K562 (cell line): ENCODE results near the gene TNFSF9. TPM values are rescaled to one million over a fixed set of nuclear protein-coding genes. Genes with fewer than 3 reads are reported as not detected.

Experiments
- ATAC-seq: fragments of 200-7000 bp; cut with Tn5 transposase; 3 replicates; pipeline ENCODE4 v1.9.1; 2020; ENCODE audit warnings: moderate library complexity
- BruUV-seq: library from RNA; stranded (reverse); fragments of 400-500 nt; replicated peaks from 2 replicates; lab custom pipeline; 2021; lab: Mats Ljungman, UMichigan
- CTCF ChIA-PET: fragments of 300-600 bp; formaldehyde crosslinking; extraction: SDS; loops from one replicate; lab custom pipeline; 2021; ENCODE audit warnings: low intra/inter-chr PET ratio; lab: Yijun Ruan, JAX
- POLR2A ChIA-PET: fragments of 300-600, 350-650 bp; sonication (Branson Sonifier 250); formaldehyde crosslinking; extraction: SDS; loops from one replicate; lab custom pipeline; 2021; ENCODE audit warnings: antibody characterized with exemption, inconsistent platforms; lab: Yijun Ruan, JAX
- DNase-seq, 4 experiments: peaks; one replicate each; pipeline versions ENCODE4 v3.0.0 to v3.0.0-alpha.2; 2011 to 2018; ENCODE audit warnings: low spot score in 3 of 4, mixed read lengths in 3 of 4; ENCODE audit errors: extremely low read depth in 1 of 4
- FAIRE-seq: peaks from 2 replicates; lab custom pipeline; 2011; peaks lifted over from hg19 to GRCh38; lab: Jason Lieb, UNC
- H2AFZ ChIP-seq: 2 replicates; pipeline ENCODE4 v1.6.0; 2011; ENCODE audit warnings: low read depth, low read length, control low read depth, inconsistent platforms
- H3K27ac ChIP-seq: fragments of 200-600 bp; 3 replicates; pipeline ENCODE4 v1.8.0; 2011; ENCODE audit warnings: low read depth, mild to moderate bottlenecking, control low read depth, inconsistent platforms, low read length, moderate library complexity, mixed read lengths; ENCODE audit errors: extremely low read depth
- H3K27me3 ChIP-seq, 2 experiments: fragments of 300-600 bp in 1 of 2; 2 replicates in 1 of 2; 3 replicates in 1 of 2; pipeline versions ENCODE4 v1.6.0 to v1.8.0; 2011; ENCODE audit warnings: inconsistent platforms in 2 of 2, low read length in 2 of 2, mild to moderate bottlenecking in 1 of 2, mixed read lengths in 1 of 2, moderate library complexity in 1 of 2; ENCODE audit not compliant: control insufficient read depth in 2 of 2, insufficient read depth in 2 of 2
- H3K36me3 ChIP-seq: fragments of 300-600 bp; 3 replicates; pipeline ENCODE4 v1.8.0; 2011; ENCODE audit warnings: mild to moderate bottlenecking, low read length, inconsistent platforms; ENCODE audit not compliant: control insufficient read depth, insufficient read depth
- H3K4me1 ChIP-seq, 2 experiments: fragments of 200-600 bp in 1 of 2; replicated peaks in 1 of 2; 2 replicates in 1 of 2; 3 replicates in 1 of 2; pipeline versions ENCODE4 v1.5.1 to v1.8.0; 2011; ENCODE audit warnings: inconsistent platforms in 2 of 2, low read length in 2 of 2, mild to moderate bottlenecking in 1 of 2, mixed read lengths in 1 of 2, moderate library complexity in 1 of 2; ENCODE audit not compliant: control insufficient read depth in 2 of 2, insufficient read depth in 2 of 2
- H3K4me2 ChIP-seq: 2 replicates; pipeline ENCODE4 v1.6.1; 2011; ENCODE audit warnings: low read length, control low read depth, inconsistent platforms, mixed read lengths; ENCODE audit not compliant: insufficient read depth
- H3K4me3 ChIP-seq: fragments of 200-600 bp; sonication (generic), shearing (Covaris generic); 2 replicates; pipeline ENCODE4 v1.5.1; 2016; ENCODE audit warnings: control low read depth, inconsistent platforms
- H3K79me2 ChIP-seq: fragments of 200-600 bp; 3 replicates; pipeline ENCODE4 v1.8.0; 2011; ENCODE audit warnings: low read length, inconsistent platforms; ENCODE audit not compliant: control insufficient read depth, insufficient read depth
- H3K9ac ChIP-seq, 2 experiments: 2 replicates each; pipeline versions ENCODE4 v1.6.0 to v1.6.1; 2011; ENCODE audit warnings: low read depth in 2 of 2, low read length in 2 of 2, control low read depth in 1 of 2, inconsistent platforms in 1 of 2, mild to moderate bottlenecking in 1 of 2, mixed read lengths in 1 of 2; ENCODE audit not compliant: insufficient read depth in 1 of 2
- H3K9me1 ChIP-seq: one replicate; pipeline ENCODE4 v1.6.0; 2011; ENCODE audit warnings: inconsistent platforms, mild to moderate bottlenecking, low read length, moderate library complexity; ENCODE audit not compliant: control insufficient read depth, insufficient read depth
- H3K9me3 ChIP-seq: replicated peaks from 2 replicates; pipeline ENCODE4 v1.5.1; 2011; ENCODE audit warnings: low read depth, low read length, inconsistent platforms; ENCODE audit not compliant: control insufficient read depth, insufficient read depth
- H4K20me1 ChIP-seq: replicated peaks from 2 replicates; pipeline ENCODE4 v1.6.1; 2011; ENCODE audit warnings: low read length, inconsistent platforms, mixed read lengths; ENCODE audit not compliant: control insufficient read depth, insufficient read depth
- ATF6 ChIP-seq: sonication (generic); formaldehyde crosslinking; IDR thresholded peaks from 2 replicates; pipeline ENCODE4 v1.4.0; 2020; ENCODE audit warnings: mild to moderate bottlenecking, missing genetic modification reagents
- DDX20 ChIP-seq: fragments of 450-650 bp; IDR thresholded peaks from 2 replicates; pipeline ENCODE4 v1.6.1; 2016; ENCODE audit warnings: missing genetic modification characterization, low read depth, mild to moderate bottlenecking, missing compliant biosample characterization, moderate library complexity
- ETS1 ChIP-seq: conservative IDR thresholded peaks from 2 replicates; pipeline ENCODE4 v1.6.1; 2011; ENCODE audit warnings: low read depth, mild to moderate bottlenecking, low read length; ENCODE audit not compliant: control insufficient read depth
- FOXP4 ChIP-seq: sonication (generic); formaldehyde crosslinking; IDR thresholded peaks from 2 replicates; pipeline ENCODE4 v1.8.0; 2022; ENCODE audit warnings: mild to moderate bottlenecking, missing genetic modification reagents, borderline replicate concordance
- HMG20B ChIP-seq: fragments of 250-450 bp; sonication (Bioruptor Pico); IDR thresholded peaks from 2 replicates; pipeline ENCODE4 v1.5.0; 2021; ENCODE audit warnings: mild to moderate bottlenecking
- KAT7 ChIP-seq: sonication (generic); formaldehyde crosslinking; IDR thresholded peaks from 2 replicates; pipeline ENCODE4 v1.8.0; 2022; ENCODE audit warnings: missing genetic modification reagents, mild to moderate bottlenecking, borderline replicate concordance
- KDM4B ChIP-seq, 2 experiments: fragments of 450-650 bp in 1 of 2; sonication (generic) in 1 of 2; IDR thresholded peaks; 2 replicates each; pipeline ENCODE4 v1.6.1; 2016 to 2017; ENCODE audit warnings: borderline replicate concordance in 2 of 2, antibody characterized with exemption in 1 of 2, low read depth in 1 of 2, mild to moderate bottlenecking in 1 of 2
- MCM5 ChIP-seq: fragments of 450-650 bp; IDR thresholded peaks from 2 replicates; pipeline ENCODE4 v1.6.1; 2016; ENCODE audit warnings: low read depth
- RAD21 ChIP-seq, 2 experiments: fragments of 250-450 bp in 1 of 2; fragments of 450-650 bp in 1 of 2; sonication (Bioruptor Pico) in 1 of 2; formaldehyde crosslinking in 1 of 2; IDR thresholded peaks in 1 of 2; conservative IDR thresholded peaks in 1 of 2; 2 replicates each; pipeline versions ENCODE4 v1.4.0 to v1.8.0; 2020 to 2022; ENCODE audit warnings: mild to moderate bottlenecking in 2 of 2, moderate library complexity in 1 of 2
- RFX7 ChIP-seq: fragments of 250-450 bp; sonication (Bioruptor Pico); IDR thresholded peaks from 2 replicates; pipeline ENCODE4 v1.5.1; 2021; ENCODE audit warnings: mild to moderate bottlenecking
- TAL1 ChIP-seq: fragments of 450-650 bp; IDR thresholded peaks from 2 replicates; pipeline ENCODE4 v1.6.1; 2016; ENCODE audit warnings: mild to moderate bottlenecking
- ZFP36 ChIP-seq: fragments of 150-350 bp; IDR thresholded peaks from 2 replicates; pipeline ENCODE4 v1.6.1; 2018; ENCODE audit warnings: low read length, low read depth; ENCODE audit not compliant: partially characterized antibody
- ZNF217 ChIP-seq: sonication (generic); formaldehyde crosslinking; IDR thresholded peaks from 2 replicates; pipeline ENCODE4 v1.8.0; 2022; ENCODE audit warnings: mild to moderate bottlenecking, missing genetic modification reagents
- ZNF398 ChIP-seq: fragments of 250-450 bp; sonication (Bioruptor Pico); IDR thresholded peaks from 2 replicates; pipeline ENCODE4 v1.8.0; 2021; ENCODE audit warnings: moderate library complexity, mild to moderate bottlenecking, inconsistent platforms
- ZNF780A ChIP-seq: fragments of 250-450 bp; sonication (Bioruptor Pico); IDR thresholded peaks from 2 replicates; pipeline ENCODE4 v1.5.0; 2021; ENCODE audit warnings: mild to moderate bottlenecking
- ZSCAN29 ChIP-seq: fragments of 450-650 bp; IDR thresholded peaks from 2 replicates; pipeline ENCODE4 v1.6.1; 2017
- WGBS: fragments of 100-300 bp; shearing (Covaris generic); methylation state at CpG from one replicate; pipeline ENCODE4 v1.1.6; 2016; ENCODE audit warnings: low coverage, mixed read lengths; ENCODE audit not compliant: insufficient coverage; ENCODE audit errors: missing lambda C conversion rate; 5-methylcytosine and 5-hydroxymethylcytosine counted together
- in situ Hi-C: fragments of 300-500 bp; cut with MboI; formaldehyde crosslinking; loops from 4 replicates; pipeline ENCODE4 v1.15.0; 2018; ENCODE audit warnings: inconsistent platforms, mixed read lengths
- intact Hi-C: fragments of 100-400 bp; cut with micrococcal nuclease; formaldehyde crosslinking; loops from 2 replicates; pipeline ENCODE4 v1.14.2; 2022
- polyA plus RNA-seq, 8 experiments: library from polyadenylated mRNA; depleted of rRNA in 4 of 8; stranded (reverse) in 5 of 8; unstranded in 3 of 8; fragments of >200 nt; fragmentation: Nextera tagmentation in 2 of 8; fragmentation: Illumina TruSeq in 1 of 8; extraction: Ambion mirVana in 2 of 8; extraction: Trizol in 1 of 8; gene quantifications; 2 replicates each; pipeline versions ENCODE4 v1.2.1 to v1.2.3, GENCODE V29; 2011 to 2014; ENCODE audit warnings: inconsistent platforms in 1 of 8, missing spikeins in 1 of 8
- total RNA-seq, 7 experiments: library from RNA; depleted of rRNA in 6 of 7; stranded (reverse); fragments of >200 nt in 6 of 7; fragmentation: Illumina TruSeq in 2 of 7; extraction: Trizol in 2 of 7; gene quantifications; 2 replicates each; pipeline versions ENCODE4 v1.2.1 to v1.2.3, GENCODE V29; 2011 to 2021; ENCODE audit warnings: low replicate concordance in 1 of 7

The TNFSF9 gene
- total and polyA plus RNA-seq, 9 of the 15 experiments (the other 6 are each of a cell fraction or from before 2014, with no cell fraction given): 1.4 to 17.9 (median 6.5) TPM

GRCh38 chr19:6514089-6514488 lies 16.7 kb upstream of the TNFSF9 start:
- 59% methylated on average over 8 of the region's 9 CpGs for WGBS
- ChIA-PET CTCF (no interaction called here), POLR2A (no interaction called here)
- H3K79me2 ChIP-seq: no peaks in the 10 kb centered on the region
- ATAC-seq (no peak), DNase-seq (no peak), FAIRE-seq (no peak)
- no TSS peak for BruUV-seq
- no peak overlapping the region for H3K27ac ChIP-seq
- H3K9me3 ChIP-seq: no peaks in the 10 kb centered on the region
- in situ Hi-C loops: no loop called here
- no peak for TF ChIP-seq MCM5
- TF ChIP-seq RAD21 (CRISPR knock-in tag; conservative IDR thresholded peaks at IDR 0.05 in 1 of 2, IDR thresholded peaks at IDR 0.05 in 1 of 2): no peak
- no peak for TF ChIP-seq ETS1
- no peak for TF ChIP-seq KAT7 (CRISPR knock-in tag)
- no peak for TF ChIP-seq FOXP4 (CRISPR knock-in tag)
- TF ChIP-seq RFX7: no peak
- no peak for TF ChIP-seq ZSCAN29
- TF ChIP-seq ATF6 (CRISPR knock-in tag): no peak
- no peak for TF ChIP-seq TAL1
- no peak for TF ChIP-seq ZNF398 (CRISPR knock-in tag)
- no peak for TF ChIP-seq ZFP36
- TF ChIP-seq DDX20 (tag): no peak
- no peak for TF ChIP-seq HMG20B
- no peak for TF ChIP-seq KDM4B (IDR thresholded peaks at IDR 0.05; ENCODE audit: borderline replicate concordance in 2 of 2, low read depth in 1 of 2)
- TF ChIP-seq ZNF780A: no peak
- no peak for TF ChIP-seq ZNF217 (CRISPR knock-in tag)
- peaks cover 4 to 37% of the 10 kb centered on the region in 2 experiments; a peak in 4 of 5 replicates for H3K4me1 ChIP-seq
- no peaks in the 10 kb centered on the region for H4K20me1 ChIP-seq
- no peak overlapping the region for H3K4me2 ChIP-seq
- intact Hi-C loops: loop anchor here (10.0 kb wide), 2 partner anchors 221 to 389 kb away; partner anchors contain the start of genes GPR108 and TRIP10
- no peaks in the 10 kb centered on the region for H3K9me1 ChIP-seq
- peak overlapping the region; percentile 56; the same call in 1 of the 2 replicates for H2AFZ ChIP-seq
- no peaks in the 10 kb centered on the region for H3K36me3 ChIP-seq
- H3K4me3 ChIP-seq: no peak overlapping the region
- H3K9ac ChIP-seq: peak overlapping the region in 1 of 2 experiments; percentile 74; a peak in 1 of 4 replicates
- H3K27me3 ChIP-seq: no peaks in the 10 kb centered on the region
